ENCODE data around the gene CDK14. TPM values are rescaled to one million over a fixed set of nuclear protein-coding genes. Genes with fewer than 3 reads are reported as not detected.

The CDK14 gene
- total RNA-seq, 6 donors from 2014 or later = 21.7 to 53.4 (median 37.1) TPM

- peaks cover 0 to 5% (median 4%) of the 10 kb centered on the region in 4 donors for H3K36me3 ChIP-seq
- no peak overlapping the region for H3K4me3 ChIP-seq
- DNase-seq (no peak), ATAC-seq (ENCODE audit: low FRiP score in 2 of 2) (no peak)
- peaks cover 0 to 5% (median 2%) of the 10 kb centered on the region in 4 donors for H3K9me3 ChIP-seq
- TF ChIP-seq CTCF (IDR thresholded peaks at IDR 0.05) (no peak), EP300 (IDR thresholded peaks at IDR 0.05) (no peak), POLR2AphosphoS5 (IDR thresholded peaks at IDR 0.05) (no peak), POLR2A (IDR thresholded peaks at IDR 0.05) (no peak)
- no peaks in the 10 kb centered on the region for H3K27me3 ChIP-seq
- H3K27ac ChIP-seq = no peak overlapping the region
- H3K4me1 ChIP-seq = peaks cover 0 to 7% (median 3%) of the 10 kb centered on the region in 4 donors
- 90 to 96% methylated on average over 3 of the region's 3 CpGs for WGBS, 2 donors
Measured at GRCh38 chr7:90738249-90738648, 142.1 kb downstream of the CDK14 start.

- ATAC-seq (ENCODE audit: low FRiP score in 2 of 2) = no peak
- WGBS, 2 donors = 82 to 85% methylated on average over 2 of the region's 2 CpGs
- peaks cover 0 to 7% (median 3%) of the 10 kb centered on the region in 4 donors for H3K4me1 ChIP-seq
Measured at GRCh38 chr7:90739716-90740115, 143.6 kb downstream of the CDK14 start.

GRCh38 chr7:90740386-90740785, 144.3 kb downstream of the CDK14 start:
- H3K27me3 ChIP-seq = no peaks in the 10 kb centered on the region
- TF ChIP-seq CTCF (IDR thresholded peaks at IDR 0.05) (no peak), POLR2A (IDR thresholded peaks at IDR 0.05) (no peak), EP300 (IDR thresholded peaks at IDR 0.05) (no peak), POLR2AphosphoS5 (IDR thresholded peaks at IDR 0.05) (no peak)
- whole genome bisulfite sequencing, 2 donors = 90 to 91% methylated on average over 3 of the region's 3 CpGs
- peaks cover 0 to 3% (median 1%) of the 10 kb centered on the region in 4 donors for H3K36me3 ChIP-seq
- ATAC-seq (ENCODE audit: low FRiP score in 2 of 2) (no peak), DNase-seq (no peak)
- H3K4me3 ChIP-seq = no peak overlapping the region
- H3K9me3 ChIP-seq = no peaks in the 10 kb centered on the region
- no peak overlapping the region for H3K27ac ChIP-seq
- peaks cover 0 to 7% (median 3%) of the 10 kb centered on the region in 4 donors for H3K4me1 ChIP-seq

More at GRCh38 chr7:90739716-90740115, 143.6 kb downstream of the CDK14 start:
- DNase-seq = no peak
- Histone ChIP-seq H3K36me3 (peaks cover 0 to 5% (median 4%) of the 10 kb centered on the region in 4 donors), H3K4me3 (no peak overlapping the region), H3K27me3 (no peaks in the 10 kb centered on the region), H3K9me3 (no peaks in the 10 kb centered on the region), H3K27ac (no peak overlapping the region)
- TF ChIP-seq POLR2AphosphoS5 (IDR thresholded peaks at IDR 0.05) (no peak), POLR2A (IDR thresholded peaks at IDR 0.05) (no peak), CTCF (IDR thresholded peaks at IDR 0.05) (no peak), EP300 (IDR thresholded peaks at IDR 0.05) (no peak)

- ATAC-seq (ENCODE audit: low FRiP score in 2 of 2) (no peak), DNase-seq (no peak)
- 0 to 34% methylated on average over 1 of the region's 1 CpG for WGBS, 2 donors
- no peaks in the 10 kb centered on the region for H3K27me3 ChIP-seq
- no peaks in the 10 kb centered on the region for H3K36me3 ChIP-seq
- no peak overlapping the region for H3K4me3 ChIP-seq
- H3K27ac ChIP-seq = no peak overlapping the region
- H3K4me1 ChIP-seq = peaks cover 0 to 5% (median 0%) of the 10 kb centered on the region in 4 donors
- H3K9me3 ChIP-seq = no peaks in the 10 kb centered on the region
- TF ChIP-seq CTCF (IDR thresholded peaks at IDR 0.05) (no peak), EP300 (IDR thresholded peaks at IDR 0.05) (no peak), POLR2A (IDR thresholded peaks at IDR 0.05) (no peak), POLR2AphosphoS5 (IDR thresholded peaks at IDR 0.05) (no peak)
Measured at GRCh38 chr7:90743626-90744025, 147.5 kb downstream of the CDK14 start.

GRCh38 chr7:90747516-90747915, 151.4 kb downstream of the CDK14 start:
- H3K4me1 ChIP-seq = peaks cover 0 to 5% (median 2%) of the 10 kb centered on the region in 4 donors
- no peak overlapping the region for H3K4me3 ChIP-seq
- no peaks in the 10 kb centered on the region for H3K36me3 ChIP-seq
- no peak overlapping the region for H3K27ac ChIP-seq
- no peak for DNase-seq
- no peaks in the 10 kb centered on the region for H3K27me3 ChIP-seq
- no peak for ATAC-seq (ENCODE audit: low FRiP score in 2 of 2)
- WGBS, 2 donors = 64 to 73% methylated on average over 1 of the region's 1 CpG
- H3K9me3 ChIP-seq = no peaks in the 10 kb centered on the region
- TF ChIP-seq CTCF (IDR thresholded peaks at IDR 0.05) (no peak), EP300 (IDR thresholded peaks at IDR 0.05) (no peak), POLR2AphosphoS5 (IDR thresholded peaks at IDR 0.05) (no peak)

Data from upper lobe of left lung (tissue), 6 donors.